SK-N-SH treated with all-trans-retinoic acid at 6 μM for 48 hours (cell line): ENCODE measurements around the gene PARD3B.

Experiments used
- CSDC2 ChIP-seq: fragments of 250-450 bp; sonication (Bioruptor Pico); IDR thresholded peaks from 2 replicates; pipeline ENCODE4 v1.5.0; 2020; ENCODE audit warnings: mild to moderate bottlenecking, moderate library complexity
- GLIS3 ChIP-seq: fragments of 250-450 bp; sonication (Bioruptor Pico); IDR thresholded peaks from 2 replicates; pipeline ENCODE4 v1.5.0; 2020; ENCODE audit warnings: mild to moderate bottlenecking, moderate library complexity
- ISL1 ChIP-seq: fragments of 250-450 bp; sonication (Bioruptor Pico); IDR thresholded peaks from 2 replicates; pipeline ENCODE4 v2.1.2; 2022; ENCODE audit warnings: mild to moderate bottlenecking, moderate library complexity
- OSR1 ChIP-seq: fragments of 250-450 bp; sonication (Bioruptor Pico); IDR thresholded peaks from 2 replicates; pipeline ENCODE4 v1.8.0; 2022; ENCODE audit warnings: moderate library complexity, mild to moderate bottlenecking, inconsistent platforms
- PPARA ChIP-seq: fragments of 250-450 bp; sonication (Bioruptor Pico); IDR thresholded peaks from 2 replicates; pipeline ENCODE4 v1.5.0; 2020; ENCODE audit warnings: mild to moderate bottlenecking, borderline replicate concordance
- SNAI2 ChIP-seq: fragments of 250-450 bp; sonication (Bioruptor Pico); IDR thresholded peaks from 2 replicates; pipeline ENCODE4 v1.5.0; 2020; ENCODE audit warnings: mild to moderate bottlenecking, moderate library complexity
- ZFP3 ChIP-seq: fragments of 250-450 bp; sonication (Bioruptor Pico); IDR thresholded peaks from 2 replicates; pipeline ENCODE4 v1.5.0; 2020; ENCODE audit warnings: mild to moderate bottlenecking, moderate library complexity
- ZFP30 ChIP-seq: fragments of 450-650 bp; formaldehyde crosslinking; IDR thresholded peaks from 2 replicates; pipeline ENCODE4 v1.5.0; 2022; ENCODE audit warnings: mild to moderate bottlenecking, moderate library complexity
- ZNF70 ChIP-seq: fragments of 450-650 bp; formaldehyde crosslinking; IDR thresholded peaks from 2 replicates; pipeline ENCODE4 v1.5.0; 2020; ENCODE audit warnings: mild to moderate bottlenecking, moderate library complexity
- TF ChIP-seq, protein P1 (sequence below): fragments of 250-450 bp; sonication (Bioruptor Pico); IDR thresholded peaks from 2 replicates; pipeline ENCODE4 v1.5.1; 2021; ENCODE audit warnings: mild to moderate bottlenecking, moderate library complexity
- TF ChIP-seq, protein P2 (sequence below): fragments of 250-450 bp; sonication (Bioruptor Pico); IDR thresholded peaks from 2 replicates; pipeline ENCODE4 v1.8.0; 2020; ENCODE audit warnings: mild to moderate bottlenecking, moderate library complexity, borderline replicate concordance
- TF ChIP-seq, protein P3 (sequence below): fragments of 250-450 bp; sonication (Bioruptor Pico); IDR thresholded peaks from 2 replicates; pipeline ENCODE4 v1.8.0; 2021; ENCODE audit warnings: low read depth, mild to moderate bottlenecking, moderate library complexity, borderline replicate concordance
- TF ChIP-seq, protein P4 (sequence below): fragments of 250-450 bp; sonication (Bioruptor Pico); IDR thresholded peaks from 2 replicates; pipeline ENCODE4 v1.5.0; 2020; ENCODE audit warnings: mild to moderate bottlenecking, moderate library complexity
- TF ChIP-seq, protein P5 (sequence below): fragments of 250-450 bp; sonication (Bioruptor Pico); IDR thresholded peaks from 2 replicates; pipeline ENCODE4 v1.5.1; 2020; ENCODE audit warnings: low read depth, mild to moderate bottlenecking, moderate library complexity

DNA sequence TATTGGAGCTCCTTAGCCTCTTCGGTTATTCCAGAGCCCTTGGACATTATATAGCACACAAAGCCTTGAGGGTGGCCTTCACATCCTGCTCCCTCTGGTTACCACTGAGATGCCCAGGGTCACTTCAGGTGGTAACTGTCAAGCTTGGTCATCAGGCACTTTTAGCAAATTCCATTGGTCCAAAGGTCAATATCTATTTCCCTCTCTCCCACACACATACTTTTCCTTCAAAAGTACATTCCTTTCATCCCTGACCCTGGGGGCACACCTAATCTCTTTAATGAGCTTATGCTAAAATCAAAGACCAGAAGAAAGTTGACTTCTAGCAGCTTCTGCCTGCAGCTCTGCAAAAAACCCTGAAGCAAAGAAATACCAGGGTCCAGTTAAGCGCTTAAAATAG, 965.1 kb downstream of the PARD3B start:
- no peak for TF ChIP-seq GLIS3 (CRISPR knock-in tag)
- no peak for TF ChIP-seq CSDC2 (CRISPR knock-in tag)
- TF ChIP-seq OSR1 = no peak
- no peak for TF ChIP-seq ZNF70
- TF ChIP-seq, protein P1, sequence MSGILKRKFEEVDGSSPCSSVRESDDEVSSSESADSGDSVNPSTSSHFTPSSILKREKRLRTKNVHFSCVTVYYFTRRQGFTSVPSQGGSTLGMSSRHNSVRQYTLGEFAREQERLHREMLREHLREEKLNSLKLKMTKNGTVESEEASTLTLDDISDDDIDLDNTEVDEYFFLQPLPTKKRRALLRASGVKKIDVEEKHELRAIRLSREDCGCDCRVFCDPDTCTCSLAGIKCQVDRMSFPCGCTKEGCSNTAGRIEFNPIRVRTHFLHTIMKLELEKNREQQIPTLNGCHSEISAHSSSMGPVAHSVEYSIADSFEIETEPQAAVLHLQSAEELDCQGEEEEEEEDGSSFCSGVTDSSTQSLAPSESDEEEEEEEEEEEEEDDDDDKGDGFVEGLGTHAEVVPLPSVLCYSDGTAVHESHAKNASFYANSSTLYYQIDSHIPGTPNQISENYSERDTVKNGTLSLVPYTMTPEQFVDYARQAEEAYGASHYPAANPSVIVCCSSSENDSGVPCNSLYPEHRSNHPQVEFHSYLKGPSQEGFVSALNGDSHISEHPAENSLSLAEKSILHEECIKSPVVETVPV = no peak
- TF ChIP-seq, protein P2, sequence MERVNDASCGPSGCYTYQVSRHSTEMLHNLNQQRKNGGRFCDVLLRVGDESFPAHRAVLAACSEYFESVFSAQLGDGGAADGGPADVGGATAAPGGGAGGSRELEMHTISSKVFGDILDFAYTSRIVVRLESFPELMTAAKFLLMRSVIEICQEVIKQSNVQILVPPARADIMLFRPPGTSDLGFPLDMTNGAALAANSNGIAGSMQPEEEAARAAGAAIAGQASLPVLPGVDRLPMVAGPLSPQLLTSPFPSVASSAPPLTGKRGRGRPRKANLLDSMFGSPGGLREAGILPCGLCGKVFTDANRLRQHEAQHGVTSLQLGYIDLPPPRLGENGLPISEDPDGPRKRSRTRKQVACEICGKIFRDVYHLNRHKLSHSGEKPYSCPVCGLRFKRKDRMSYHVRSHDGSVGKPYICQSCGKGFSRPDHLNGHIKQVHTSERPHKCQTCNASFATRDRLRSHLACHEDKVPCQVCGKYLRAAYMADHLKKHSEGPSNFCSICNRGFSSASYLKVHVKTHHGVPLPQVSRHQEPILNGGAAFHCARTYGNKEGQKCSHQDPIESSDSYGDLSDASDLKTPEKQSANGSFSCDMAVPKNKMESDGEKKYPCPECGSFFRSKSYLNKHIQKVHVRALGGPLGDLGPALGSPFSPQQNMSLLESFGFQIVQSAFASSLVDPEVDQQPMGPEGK (CRISPR knock-in tag) = no peak
- no peak for TF ChIP-seq SNAI2 (CRISPR knock-in tag)
- TF ChIP-seq, protein P3, sequence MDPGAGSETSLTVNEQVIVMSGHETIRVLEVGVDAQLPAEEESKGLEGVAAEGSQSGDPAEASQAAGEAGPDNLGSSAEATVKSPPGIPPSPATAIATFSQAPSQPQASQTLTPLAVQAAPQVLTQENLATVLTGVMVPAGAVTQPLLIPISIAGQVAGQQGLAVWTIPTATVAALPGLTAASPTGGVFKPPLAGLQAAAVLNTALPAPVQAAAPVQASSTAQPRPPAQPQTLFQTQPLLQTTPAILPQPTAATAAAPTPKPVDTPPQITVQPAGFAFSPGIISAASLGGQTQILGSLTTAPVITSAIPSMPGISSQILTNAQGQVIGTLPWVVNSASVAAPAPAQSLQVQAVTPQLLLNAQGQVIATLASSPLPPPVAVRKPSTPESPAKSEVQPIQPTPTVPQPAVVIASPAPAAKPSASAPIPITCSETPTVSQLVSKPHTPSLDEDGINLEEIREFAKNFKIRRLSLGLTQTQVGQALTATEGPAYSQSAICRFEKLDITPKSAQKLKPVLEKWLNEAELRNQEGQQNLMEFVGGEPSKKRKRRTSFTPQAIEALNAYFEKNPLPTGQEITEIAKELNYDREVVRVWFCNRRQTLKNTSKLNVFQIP (CRISPR knock-in tag) = no peak
- no peak for TF ChIP-seq ZFP3 (CRISPR knock-in tag)
- no peak for TF ChIP-seq ZFP30 (CRISPR knock-in tag)
- TF ChIP-seq, protein P4, sequence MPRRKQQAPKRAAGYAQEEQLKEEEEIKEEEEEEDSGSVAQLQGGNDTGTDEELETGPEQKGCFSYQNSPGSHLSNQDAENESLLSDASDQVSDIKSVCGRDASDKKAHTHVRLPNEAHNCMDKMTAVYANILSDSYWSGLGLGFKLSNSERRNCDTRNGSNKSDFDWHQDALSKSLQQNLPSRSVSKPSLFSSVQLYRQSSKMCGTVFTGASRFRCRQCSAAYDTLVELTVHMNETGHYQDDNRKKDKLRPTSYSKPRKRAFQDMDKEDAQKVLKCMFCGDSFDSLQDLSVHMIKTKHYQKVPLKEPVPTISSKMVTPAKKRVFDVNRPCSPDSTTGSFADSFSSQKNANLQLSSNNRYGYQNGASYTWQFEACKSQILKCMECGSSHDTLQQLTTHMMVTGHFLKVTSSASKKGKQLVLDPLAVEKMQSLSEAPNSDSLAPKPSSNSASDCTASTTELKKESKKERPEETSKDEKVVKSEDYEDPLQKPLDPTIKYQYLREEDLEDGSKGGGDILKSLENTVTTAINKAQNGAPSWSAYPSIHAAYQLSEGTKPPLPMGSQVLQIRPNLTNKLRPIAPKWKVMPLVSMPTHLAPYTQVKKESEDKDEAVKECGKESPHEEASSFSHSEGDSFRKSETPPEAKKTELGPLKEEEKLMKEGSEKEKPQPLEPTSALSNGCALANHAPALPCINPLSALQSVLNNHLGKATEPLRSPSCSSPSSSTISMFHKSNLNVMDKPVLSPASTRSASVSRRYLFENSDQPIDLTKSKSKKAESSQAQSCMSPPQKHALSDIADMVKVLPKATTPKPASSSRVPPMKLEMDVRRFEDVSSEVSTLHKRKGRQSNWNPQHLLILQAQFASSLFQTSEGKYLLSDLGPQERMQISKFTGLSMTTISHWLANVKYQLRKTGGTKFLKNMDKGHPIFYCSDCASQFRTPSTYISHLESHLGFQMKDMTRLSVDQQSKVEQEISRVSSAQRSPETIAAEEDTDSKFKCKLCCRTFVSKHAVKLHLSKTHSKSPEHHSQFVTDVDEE (CRISPR knock-in tag) = no peak
- TF ChIP-seq ISL1 (CRISPR knock-in tag) = no peak
- no peak for TF ChIP-seq PPARA
- TF ChIP-seq, protein P5, sequence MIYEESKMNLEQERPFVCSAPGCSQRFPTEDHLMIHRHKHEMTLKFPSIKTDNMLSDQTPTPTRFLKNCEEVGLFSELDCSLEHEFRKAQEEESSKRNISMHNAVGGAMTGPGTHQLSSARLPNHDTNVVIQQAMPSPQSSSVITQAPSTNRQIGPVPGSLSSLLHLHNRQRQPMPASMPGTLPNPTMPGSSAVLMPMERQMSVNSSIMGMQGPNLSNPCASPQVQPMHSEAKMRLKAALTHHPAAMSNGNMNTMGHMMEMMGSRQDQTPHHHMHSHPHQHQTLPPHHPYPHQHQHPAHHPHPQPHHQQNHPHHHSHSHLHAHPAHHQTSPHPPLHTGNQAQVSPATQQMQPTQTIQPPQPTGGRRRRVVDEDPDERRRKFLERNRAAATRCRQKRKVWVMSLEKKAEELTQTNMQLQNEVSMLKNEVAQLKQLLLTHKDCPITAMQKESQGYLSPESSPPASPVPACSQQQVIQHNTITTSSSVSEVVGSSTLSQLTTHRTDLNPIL = no peak
